Activated CD4-positive, alpha-beta T cell treated with anti-CD3 and anti-CD28 coated beads, Interleukin-2, amount 50 U/mL, for 16 hours (primary cell): ENCODE measurements around the gene C5AR1.
"Not testable (repeated sequence)": the region's sequence is repeated elsewhere in the genome, so short reads cannot be mapped to it uniquely, and the experiment has no call there.

Experiments used
- DNase-seq: peaks from one replicate; pipeline ENCODE4 v3.0.0-alpha.2; 2020

C5AR1 gene

DNA sequence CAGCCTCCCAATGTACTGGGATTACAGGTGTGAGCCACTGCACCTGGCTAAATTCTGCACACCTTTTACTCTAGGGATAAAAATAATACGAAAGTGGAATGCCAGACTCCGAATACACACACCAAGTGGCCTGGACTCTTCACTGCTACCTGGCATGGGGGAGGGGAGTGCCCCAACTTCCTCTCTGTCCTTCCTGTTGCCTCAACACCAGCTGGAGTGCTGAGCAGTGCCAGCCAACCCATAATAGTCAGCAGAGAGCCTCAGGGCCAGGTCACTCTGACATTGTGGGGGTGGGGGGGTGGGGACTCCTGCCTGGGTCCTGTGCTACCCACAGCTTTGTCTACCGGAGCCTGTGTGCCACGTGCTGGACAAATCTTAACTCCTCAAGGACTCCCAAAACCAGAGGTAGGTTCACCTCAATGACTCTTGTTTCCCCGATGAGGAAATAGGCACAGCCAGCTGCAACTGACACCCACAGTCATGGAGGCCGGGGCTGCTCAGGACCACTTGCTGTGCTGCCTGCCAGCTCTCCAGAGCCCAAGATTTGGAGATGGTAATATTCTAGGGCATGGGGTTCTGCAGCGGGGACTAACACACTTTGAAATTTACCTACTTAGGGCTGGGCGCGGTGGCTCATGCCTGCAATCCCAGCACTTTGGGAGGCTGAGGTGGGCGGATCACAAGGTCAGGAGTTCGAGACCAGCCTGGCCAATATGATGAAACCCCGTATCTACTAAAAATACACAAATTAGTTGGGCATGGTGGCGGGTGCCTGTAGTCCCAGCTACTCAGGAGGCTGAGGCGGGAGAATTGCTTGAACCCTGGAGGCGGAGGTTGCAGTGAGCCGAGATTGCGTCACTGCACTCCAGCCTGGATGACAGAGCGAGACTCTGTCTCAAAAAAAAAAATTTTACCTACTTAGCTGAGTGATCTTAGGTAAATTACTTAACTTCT lies 27.4 kb downstream of the C5AR1 start:
- DNase-seq: peak; percentile 14

DNA sequence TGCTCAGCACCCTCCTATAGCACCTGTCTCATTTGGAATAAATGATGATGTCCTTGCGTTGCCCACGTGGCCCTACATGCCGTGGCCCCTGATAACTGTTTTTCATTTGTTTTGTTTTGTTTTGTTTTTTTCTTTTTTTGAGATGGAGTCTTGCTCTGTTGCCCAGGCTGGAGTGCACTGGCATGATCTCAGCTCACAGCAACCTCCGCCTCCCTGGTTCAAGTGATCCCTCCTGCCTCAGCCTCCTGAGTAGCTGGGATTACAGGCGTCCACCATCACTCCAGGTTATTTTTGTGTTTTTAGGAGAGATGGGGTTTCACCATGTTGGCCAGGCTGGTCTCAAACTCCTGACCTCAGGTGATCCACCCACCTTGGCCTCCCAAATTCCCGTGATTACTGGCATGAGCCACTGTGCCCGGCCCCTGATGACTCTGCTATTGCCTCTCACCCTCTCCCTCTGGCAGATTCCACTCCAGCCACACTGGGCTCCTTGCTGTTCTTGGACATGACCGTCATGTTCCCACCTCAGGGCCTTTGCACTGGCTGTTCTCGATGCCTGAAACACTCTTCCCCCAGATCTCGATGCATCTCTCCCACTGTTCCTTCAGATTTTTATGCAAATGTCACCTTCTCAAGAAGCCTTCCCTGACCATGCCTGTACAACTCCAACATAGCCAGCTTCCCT lies 29.7 kb downstream of the C5AR1 start:
- no peak for DNase-seq

DNA sequence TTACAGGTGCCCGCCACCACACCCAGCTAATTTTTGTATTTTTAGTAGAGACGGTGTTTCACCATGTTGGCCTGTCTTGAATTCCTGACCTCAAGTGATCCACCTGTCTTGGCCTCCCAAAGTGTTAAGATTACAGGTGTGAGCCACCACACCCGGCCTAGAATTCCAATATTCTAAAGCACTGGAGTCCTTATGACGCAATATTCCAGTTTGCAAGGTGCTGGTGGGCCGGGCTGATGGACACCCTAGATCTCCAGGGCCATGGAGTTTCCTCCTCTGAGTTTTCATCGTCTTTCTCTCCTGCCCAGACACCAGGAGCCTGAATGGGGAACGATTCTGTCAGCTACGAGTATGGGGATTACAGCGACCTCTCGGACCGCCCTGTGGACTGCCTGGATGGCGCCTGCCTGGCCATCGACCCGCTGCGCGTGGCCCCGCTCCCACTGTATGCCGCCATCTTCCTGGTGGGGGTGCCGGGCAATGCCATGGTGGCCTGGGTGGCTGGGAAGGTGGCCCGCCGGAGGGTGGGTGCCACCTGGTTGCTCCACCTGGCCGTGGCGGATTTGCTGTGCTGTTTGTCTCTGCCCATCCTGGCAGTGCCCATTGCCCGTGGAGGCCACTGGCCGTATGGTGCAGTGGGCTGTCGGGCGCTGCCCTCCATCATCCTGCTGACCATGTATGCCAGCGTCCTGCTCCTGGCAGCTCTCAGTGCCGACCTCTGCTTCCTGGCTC lies 31.0 kb downstream of the C5AR1 start:
- no peak for DNase-seq

DNA sequence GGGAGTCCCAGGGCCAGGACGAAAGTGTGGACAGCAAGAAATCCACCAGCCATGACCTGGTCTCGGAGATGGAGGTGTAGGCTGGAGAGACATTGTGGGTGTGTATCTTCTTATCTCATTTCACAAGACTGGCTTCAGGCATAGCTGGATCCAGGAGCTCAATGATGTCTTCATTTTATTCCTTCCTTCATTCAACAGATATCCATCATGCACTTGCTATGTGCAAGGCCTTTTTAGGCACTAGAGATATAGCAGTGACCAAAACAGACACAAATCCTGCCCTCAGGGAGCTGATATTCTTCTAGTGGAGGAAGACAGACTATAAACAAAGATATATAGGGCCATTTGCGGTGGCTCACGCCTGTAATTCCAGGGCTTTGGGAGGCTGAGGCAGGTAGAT lies 32.1 kb downstream of the C5AR1 start:
- no peak for DNase-seq

DNA sequence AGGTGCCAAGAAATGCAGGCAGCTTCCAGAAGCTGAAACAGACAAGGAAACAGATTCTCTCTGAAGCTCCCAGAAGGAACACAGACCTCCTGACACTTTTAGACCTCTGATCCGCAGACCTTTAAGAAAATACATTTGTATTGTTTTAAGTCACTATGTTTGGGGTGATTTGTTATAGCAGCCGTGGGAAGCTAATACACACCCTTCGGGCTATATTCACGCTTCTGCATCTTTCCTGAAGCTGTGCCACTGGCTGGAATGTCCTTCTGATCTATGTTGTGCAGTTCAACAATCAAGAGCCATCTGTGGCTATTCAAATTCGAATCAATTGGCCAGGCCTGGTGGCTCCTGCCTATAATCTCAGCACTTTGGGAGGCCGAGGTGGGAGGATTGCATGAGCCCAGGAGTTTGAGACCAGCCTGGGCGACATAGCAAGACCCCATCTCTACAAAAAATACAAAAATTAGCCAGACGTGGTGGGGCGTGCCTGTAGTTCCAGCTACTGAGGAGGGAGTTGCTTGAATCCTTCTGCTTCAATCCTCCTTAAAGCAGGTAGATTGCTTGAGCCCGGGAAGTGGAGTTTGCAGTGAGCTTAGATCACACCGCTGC lies 33.6 kb downstream of the C5AR1 start:
- no peak for DNase-seq

DNA sequence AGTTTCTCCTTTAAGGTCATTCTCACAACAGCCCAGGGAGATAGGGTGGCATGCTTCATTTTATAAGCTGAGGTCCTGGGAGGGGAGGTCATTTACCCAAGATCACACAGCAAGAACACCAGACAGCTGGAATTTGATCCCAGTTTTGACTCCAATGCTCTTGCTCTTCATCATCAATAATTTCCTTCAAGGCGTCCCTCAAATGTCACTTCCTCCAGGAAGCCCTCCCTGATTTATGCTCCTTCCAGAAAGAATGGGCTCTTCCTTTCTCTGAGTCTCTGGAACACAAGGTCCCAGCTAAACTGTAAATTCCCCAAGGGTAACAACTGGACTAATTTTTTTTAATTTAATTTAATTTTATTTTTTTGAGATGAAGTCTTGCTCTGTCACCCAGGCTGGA lies 34.8 kb downstream of the C5AR1 start:
- no peak for DNase-seq

DNA sequence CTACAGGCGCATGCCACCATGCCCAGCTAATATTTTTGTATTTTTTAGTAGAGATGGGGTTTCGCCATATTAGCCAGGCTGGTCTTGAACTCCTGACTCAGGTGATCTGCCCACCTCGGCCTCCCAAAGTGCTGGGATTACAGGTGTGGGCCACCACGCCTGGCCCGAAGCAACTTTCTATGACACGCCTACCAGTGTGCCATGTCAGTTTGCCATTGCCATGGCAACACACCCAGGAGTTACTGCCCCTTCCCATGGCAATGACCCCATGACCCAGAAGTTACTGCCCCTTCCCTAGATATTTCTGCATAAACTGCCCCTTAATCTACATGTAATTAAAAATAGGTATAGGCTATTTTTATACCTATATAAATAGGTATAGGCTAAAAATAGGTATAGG lies 36.4 kb downstream of the C5AR1 start:
- DNase-seq: not testable (repeated sequence)

DNA sequence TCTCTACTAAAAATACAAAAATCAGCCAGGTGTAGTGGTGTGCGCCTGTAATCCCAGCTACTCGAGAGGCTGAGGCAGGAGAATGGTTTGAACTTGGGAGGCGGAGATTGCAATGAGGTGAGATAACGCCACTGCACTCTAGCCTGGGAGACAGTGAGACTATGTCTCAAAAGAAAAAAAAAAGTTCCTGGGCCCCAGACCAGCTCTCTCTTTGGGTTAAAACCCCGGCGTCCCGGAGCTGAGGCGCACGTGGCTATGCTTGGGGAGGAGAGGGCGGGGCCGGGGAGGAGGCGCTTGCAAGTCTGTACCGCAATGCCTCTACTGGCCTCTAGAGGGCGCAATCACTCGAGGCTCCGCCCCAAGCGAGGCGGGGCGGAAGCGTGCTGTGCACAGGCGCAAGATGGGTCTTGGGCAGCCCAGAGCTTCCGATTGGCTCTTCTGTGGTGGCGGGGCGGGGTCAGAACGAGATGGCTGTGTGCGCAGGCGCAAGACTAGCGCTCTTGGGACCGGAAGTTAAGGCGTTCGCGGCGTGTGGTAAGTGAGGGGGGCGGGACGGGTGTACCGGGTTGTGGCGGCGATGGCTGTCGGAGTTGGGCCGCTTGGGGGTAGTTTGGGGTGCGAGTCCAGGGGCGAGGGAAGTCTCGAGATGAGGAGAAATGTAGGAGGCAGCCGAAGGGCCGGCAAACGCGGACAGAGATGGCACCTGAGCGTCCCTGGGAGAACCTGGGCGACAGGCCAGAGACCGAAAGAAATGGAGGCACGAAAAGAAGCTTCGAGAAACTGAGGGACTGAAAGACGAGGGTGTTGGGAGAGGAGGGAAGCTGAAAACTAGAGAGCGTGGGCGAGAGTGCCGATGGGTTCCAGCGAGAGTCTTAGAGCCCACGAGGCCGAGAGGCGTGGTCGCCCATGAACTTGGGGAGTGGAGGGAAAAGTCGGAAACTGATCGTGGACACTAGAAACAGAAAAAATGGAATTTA lies 39.4 kb downstream of the C5AR1 start, which contains the start of gene DHX34:
TSS of gene DHX34 (plus strand) at position 497 of the 977 bp plus-strand sequence. CDS start 3,716 bp downstream, outside the sequence.
- peak; percentile 100 for DNase-seq

DNA sequence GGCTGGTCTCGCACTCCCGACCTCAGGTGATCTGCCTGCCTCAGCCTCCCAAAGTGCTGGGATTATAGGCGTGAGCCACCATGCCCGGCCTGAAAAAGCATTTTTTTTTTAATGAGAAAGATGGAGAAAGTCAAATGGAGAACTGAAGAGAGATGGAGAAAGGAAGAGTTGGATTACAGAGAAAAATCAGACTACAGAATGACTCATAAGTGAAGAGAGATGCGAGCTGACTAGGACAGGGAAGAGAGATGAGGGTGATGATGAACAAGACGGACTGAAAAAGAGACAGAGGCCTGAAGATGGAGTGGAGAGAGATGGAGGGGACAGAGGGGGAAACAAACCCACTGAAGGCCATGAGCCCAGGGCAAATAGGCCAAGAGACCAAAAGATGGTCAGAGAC lies 41.0 kb downstream of the C5AR1 start:
- peak; percentile 36 for DNase-seq

DNA sequence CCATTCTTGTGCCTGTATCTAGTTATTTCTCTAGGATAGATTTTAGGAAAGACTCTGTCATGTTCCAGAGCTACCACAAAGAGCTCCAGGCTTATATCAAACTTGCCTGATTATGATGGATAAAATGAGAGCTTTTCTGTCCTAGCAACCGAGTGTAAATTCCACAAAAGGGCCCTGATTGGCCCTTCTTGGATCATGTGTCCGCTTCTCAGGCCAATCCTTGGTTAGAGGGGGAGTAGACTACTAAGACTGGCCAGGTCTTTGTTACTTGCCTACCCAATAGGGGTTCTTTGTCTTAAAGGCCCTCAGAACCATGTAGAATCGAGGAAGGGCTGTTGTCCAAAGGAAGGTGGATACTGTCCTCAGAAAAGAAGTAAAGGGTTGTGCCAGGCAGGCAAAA lies 41.9 kb downstream of the C5AR1 start:
- no peak for DNase-seq

DNA sequence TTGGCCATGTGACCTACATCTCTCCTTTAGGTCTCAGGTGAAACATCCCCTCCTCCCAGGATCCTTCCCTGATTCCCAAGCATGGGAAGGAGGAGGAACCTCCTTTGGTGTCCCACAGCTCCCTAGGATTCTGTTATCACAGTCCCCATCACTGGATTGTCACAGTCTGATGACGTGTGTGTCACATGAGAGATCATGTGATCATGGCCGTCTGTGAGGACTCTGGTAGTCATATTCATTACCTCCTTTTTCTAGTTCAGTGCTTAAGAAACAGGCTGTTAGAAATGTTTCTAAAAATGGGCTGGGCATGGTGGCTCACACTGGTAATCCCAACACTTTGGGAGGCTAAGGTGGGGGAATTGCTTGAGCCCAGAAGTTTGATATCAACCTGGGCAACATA lies 42.4 kb downstream of the C5AR1 start:
- no peak for DNase-seq

DNA sequence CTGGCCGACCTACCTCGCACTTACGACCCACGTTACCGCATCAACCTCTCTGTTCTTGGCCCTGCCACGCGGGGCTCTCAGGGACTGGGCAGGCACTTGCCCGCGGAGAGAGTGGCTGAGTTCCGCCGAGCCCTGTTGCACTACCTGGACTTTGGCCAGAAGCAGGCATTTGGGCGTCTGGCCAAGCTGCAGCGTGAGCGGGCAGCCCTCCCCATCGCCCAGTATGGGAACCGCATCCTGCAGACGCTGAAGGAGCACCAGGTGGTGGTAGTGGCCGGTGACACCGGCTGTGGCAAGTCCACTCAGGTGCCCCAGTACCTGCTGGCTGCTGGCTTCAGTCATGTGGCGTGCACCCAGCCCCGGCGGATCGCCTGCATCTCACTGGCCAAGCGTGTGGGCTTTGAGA lies 43.6 kb downstream of the C5AR1 start:
- no peak for DNase-seq

DNA sequence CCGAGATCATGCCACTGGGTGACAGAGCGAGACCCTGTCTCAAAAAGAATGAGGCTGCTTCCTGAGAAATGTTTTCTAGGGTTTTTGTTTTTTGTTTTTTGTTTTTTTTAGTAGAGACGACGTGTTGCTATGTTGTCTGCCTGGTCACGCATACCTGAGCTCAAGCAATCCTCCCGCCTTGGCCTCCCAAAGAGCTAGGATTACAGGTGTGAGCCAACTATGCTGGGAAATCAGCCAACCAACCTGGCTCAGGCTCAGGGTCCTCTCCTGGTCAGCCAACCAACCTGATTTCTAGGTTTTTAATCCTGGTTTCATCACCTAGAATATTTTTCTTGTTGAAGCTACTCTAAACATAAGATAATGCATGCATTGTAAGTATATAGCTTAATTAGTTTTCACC lies 47.2 kb downstream of the C5AR1 start:
- no peak for DNase-seq

DNA sequence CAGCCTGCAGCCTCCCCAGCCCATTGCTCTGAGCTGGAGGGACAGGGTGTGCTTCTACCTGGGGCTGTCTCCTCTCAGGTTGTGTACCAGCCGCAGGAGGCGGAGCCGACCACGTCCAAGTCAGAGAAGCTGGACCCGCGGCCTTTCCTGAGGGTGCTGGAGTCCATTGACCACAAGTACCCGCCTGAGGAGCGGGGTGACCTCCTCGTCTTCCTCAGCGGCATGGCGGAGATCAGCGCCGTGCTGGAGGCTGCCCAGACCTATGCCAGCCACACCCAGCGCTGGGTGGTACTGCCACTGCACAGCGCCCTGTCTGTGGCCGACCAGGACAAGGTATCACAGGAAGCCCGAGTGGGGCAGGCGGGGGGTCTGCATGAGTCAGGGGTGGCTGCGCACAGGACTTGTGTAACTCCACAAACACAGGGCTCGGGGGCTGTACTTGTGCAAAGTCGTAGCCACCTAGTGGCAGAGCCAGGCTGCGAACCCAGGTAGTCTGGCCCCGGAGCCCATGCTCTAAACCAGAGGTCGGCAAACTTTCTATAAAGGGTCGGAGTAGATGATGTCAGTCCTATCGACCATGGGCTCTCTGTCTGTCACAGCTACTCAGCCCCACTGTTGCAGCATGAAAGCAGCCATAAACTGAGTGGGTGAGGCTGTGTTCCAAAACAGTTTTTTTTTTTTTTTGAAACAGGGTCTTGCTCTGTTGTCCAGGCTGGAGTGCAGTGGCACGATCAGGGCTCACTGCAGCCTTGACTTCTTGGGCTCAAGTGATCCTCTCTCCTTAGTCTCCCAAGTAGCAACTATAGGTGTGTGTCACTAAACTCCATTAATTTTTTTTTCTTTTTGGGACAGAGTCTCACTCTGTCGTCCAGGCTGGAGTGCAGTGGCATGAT lies 48.4 kb downstream of the C5AR1 start:
- no peak for DNase-seq

DNA sequence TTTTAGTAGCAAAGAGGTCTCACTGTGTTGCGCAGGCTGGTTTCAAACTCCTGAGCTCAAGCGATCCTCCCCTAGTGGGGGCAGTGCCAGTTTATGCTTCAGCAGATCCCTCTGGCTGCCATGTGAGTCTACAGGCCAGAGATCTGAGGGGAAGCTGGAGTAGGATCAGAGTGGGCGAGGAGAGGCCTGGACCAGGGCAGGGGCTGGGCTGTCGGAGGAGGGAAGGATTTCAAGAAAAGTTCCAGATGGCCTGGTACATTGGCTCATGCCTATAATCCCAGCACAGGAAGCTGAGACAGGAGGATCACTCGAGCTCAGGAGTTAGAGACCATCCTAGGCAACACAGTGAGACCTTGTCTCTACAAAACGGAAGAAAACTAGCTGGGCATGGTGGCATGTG lies 49.3 kb downstream of the C5AR1 start:
- no peak for DNase-seq

DNA sequence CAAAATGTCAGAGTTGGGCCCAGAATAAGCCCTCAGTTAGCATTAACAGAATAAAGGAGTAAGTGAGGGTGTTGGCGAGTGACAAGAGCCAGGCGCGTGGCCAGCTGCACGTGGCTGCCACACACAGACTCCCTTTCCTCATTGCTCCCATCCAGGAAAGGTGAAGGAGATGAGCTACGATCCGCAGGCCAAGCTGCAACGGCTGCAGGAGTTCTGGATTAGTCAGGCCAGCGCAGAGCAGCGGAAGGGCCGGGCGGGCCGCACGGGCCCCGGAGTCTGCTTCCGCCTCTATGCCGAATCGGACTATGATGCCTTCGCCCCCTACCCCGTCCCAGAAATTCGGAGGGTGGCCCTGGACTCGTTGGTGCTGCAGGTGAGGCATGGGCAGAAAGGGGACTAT lies 52.7 kb downstream of the C5AR1 start:
- no peak for DNase-seq

DNA sequence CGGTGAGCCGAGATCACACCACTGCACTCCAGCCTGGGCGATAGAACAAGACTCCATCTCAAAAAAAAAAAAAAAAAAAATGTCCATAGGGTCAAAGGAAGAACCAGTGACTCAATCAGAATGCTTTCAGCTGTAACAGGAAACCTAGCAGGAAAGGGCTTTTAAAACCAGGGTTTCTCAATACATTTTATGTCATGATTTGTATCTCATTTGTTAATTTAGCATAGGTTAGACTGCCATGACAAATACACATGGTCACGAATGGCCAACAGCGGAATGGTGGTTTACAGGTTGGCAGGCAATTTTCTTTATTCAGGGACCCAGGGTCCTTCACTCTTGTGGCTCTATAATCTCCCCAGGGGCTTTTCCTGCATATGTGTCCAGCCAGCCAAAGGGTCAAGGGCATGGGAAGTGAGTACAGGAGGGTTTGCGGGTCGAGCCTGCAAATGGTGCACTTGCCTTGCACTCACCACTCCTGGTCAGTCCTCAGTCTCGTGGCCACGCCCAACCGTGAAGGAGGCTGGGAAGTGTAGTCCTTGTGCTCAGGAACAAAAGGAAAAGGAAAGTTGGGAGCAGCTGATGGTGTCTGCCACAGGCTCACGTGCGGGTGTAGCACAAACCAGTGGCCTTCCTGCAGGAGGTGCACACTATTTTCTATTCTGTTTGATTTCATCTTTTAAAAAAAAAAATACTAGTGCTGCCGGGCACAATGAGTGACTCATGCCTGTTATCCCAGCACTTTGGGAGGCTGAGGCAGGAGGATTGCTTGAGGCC lies 54.3 kb downstream of the C5AR1 start:
- DNase-seq: no peak

DNA sequence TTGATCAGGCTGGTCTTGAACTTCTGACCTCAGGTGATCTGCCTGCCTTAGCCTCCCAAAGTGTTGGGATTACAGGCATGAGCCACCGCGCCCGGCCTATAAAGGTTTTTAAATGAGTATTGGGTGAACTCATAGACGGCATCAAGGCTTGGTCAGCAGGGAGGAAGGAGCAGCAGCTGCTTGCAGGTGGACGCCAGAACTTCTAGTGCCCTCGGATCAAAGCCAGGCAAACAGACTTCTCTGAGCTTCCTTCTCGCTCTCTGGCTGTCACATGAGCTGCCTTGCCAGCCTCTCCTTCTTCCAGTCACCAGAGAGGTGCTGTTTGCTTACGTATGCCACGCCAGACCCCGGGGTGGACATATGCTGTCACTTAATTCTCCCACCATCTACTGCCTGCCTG lies 55.8 kb downstream of the C5AR1 start:
- DNase-seq: not testable (repeated sequence)

DNA sequence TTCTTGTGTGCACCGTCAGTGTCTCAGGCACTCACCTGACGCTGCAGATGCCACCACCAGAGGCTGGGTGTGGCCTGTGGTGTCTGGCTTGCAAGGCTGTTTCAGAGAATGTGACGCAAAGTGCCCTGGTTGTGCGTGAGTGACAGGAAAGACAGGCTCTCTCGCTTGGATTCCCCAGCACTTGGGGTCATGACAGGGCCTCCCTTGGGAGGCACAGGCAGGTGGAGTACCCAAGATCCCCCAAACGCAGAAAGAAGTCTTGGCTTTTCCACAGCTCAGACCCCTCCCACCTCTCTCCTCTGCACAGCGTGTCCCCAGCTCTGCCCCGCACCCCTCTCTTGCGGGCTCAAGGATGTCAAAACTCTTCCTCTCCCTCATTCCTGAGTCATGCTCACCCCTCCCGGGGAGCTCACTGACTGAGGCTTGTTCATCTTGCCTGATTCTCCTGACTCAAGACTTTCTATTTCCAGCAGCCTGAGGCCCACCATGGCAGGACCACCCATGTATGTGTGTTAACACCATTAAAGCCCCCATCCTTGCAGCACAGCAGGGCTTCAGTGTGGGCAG lies 60.5 kb downstream of the C5AR1 start:
- DNase-seq: no peak

DNA sequence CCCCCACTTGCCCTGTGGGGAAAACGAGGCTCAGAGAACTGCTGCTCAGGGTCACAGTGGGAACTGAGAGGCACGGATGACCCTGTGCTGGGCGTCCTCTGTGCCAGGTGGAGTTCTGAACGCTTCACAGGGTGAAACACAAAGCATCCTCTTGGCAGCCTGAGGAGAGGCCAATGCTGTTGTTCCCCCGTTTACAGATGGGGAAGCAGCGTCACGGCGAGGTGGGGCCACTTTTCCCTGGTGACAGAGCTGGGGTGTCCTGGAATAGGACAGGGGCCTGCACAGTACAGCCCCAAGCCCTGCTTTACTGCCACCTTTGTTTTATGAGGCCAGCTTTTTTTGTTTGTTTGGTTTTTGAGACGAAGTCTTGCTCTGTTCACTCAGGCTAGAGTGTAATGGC lies 61.6 kb downstream of the C5AR1 start:
- no peak for DNase-seq
